Adrenal gland (tissue), 12 donors: ENCODE results near the gene AUNIP. TPM values are rescaled to one million over a fixed set of nuclear protein-coding genes. Genes with fewer than 3 reads are reported as not detected.

Source experiments
- DNase-seq, 7 donors: peaks; one replicate each; pipeline ENCODE4 v3.0.0-alpha.2; 2019 to 2020
- H3K27ac ChIP-seq, 5 donors: fragments of 200-600 bp; sonication (generic) in 4 of 5; 1 replicate in 3 of 5; 2 replicates in 2 of 5; pipeline versions ENCODE4 v1.5.1 to v1.8.0; 2016 to 2020; ENCODE audit warnings: mild to moderate bottlenecking in 1 of 5
- H3K27me3 ChIP-seq: fragments of 200-600 bp; 2 replicates; pipeline ENCODE4 v1.8.0; 2021
- H3K36me3 ChIP-seq, 2 donors: fragments of 200-600 bp; replicated peaks in 1 of 2; 1 replicate in 1 of 2; 2 replicates in 1 of 2; pipeline versions ENCODE4 v1.5.1 to v1.8.0; 2018 to 2022
- H3K4me1 ChIP-seq, 2 donors: fragments of 200-600 bp; replicated peaks in 1 of 2; 1 replicate in 1 of 2; 2 replicates in 1 of 2; pipeline versions ENCODE4 v1.5.1 to v1.8.0; 2018 to 2021
- H3K4me3 ChIP-seq, 4 donors: fragments of 200-600 bp; sonication (generic) in 3 of 4; one replicate each; pipeline ENCODE4 v1.5.1; 2016 to 2018
- H3K9me3 ChIP-seq, 3 donors: fragments of 200-600 bp; sonication (generic) in 1 of 3; replicated peaks in 1 of 3; 1 replicate in 2 of 3; 2 replicates in 1 of 3; pipeline versions ENCODE4 v1.5.1 to v1.8.0; 2016 to 2021
- POLR2A ChIP-seq, 2 donors: fragments of 450-650 bp; IDR thresholded peaks; one replicate each; pipeline ENCODE4 v1.6.1; 2017; ENCODE audit warnings: antibody characterized with exemption in 2 of 2, mild to moderate bottlenecking in 2 of 2, moderate library complexity in 1 of 2
- WGBS, 4 donors: extraction: QIAGEN DNeasy Blood & Tissue Kit in 2 of 4; methylation state at CpG; one replicate each; pipeline versions ENCODE4 v1.1.5 to v1.1.7; 2013 to 2017; 5-methylcytosine and 5-hydroxymethylcytosine counted together
- intact Hi-C, 2 donors: fragments of 100-400 bp; cut with DNase I; formaldehyde crosslinking; loops; one replicate each; pipeline versions ENCODE4 v1.14.1 to v1.15.0; 2022 to 2023
- polyA plus RNA-seq, 3 donors: library from polyadenylated mRNA; stranded (reverse); fragments of 200-250 nt in 2 of 3; fragments of 350-450 nt in 1 of 3; fragmentation: Illumina TruSeq in 1 of 3; extraction: RNeasy Lipid Tissue Mini Kit (QIAGEN cat#74804) in 1 of 3; gene quantifications; one replicate each; pipeline ENCODE4 v1.2.3, GENCODE V29; 2013 to 2014
- total RNA-seq, 9 donors: library from RNA; depleted of rRNA in 4 of 9; stranded (reverse); fragments of >200 nt in 4 of 9; fragments of 120-200 nt in 1 of 9; fragmentation: NEBNext Ultra II Directional in 1 of 9; extraction: Animal tissue kit (Norgen Biotek cat#: 25700) in 1 of 9; gene quantifications; one replicate each; pipeline versions ENCODE4 v1.1.0 to v1.2.4, GENCODE V29; 2013 to 2023
- TF ChIP-seq, protein P1 (sequence below), 6 experiments: fragments of 450-650 bp in 4 of 6; fragments of 200-600 bp in 2 of 6; sonication (generic) in 1 of 6; IDR thresholded peaks; 1 replicate in 5 of 6; 2 replicates in 1 of 6; pipeline versions ENCODE4 v1.5.1 to v1.8.0; 2016 to 2021; ENCODE audit warnings: antibody characterized with exemption in 6 of 6, mild to moderate bottlenecking in 2 of 6, moderate library complexity in 1 of 6
- donor health status: healthy with polysubstance abuse.
- donor health status: Bipolar disorder and iron deficiency.
- donor health status: DM: yes; HTN: yes; CAD: no.
- donor health status: DM: no; HTN: no; CAD: no.
- donor health status: DM: no; HTN: no; CAD: no.
- donor health status: DM: yes; HTN: yes; CAD: no.

Gene AUNIP
- total and polyA plus RNA-seq, 12 donors: 0.24 to 3.4 (median 0.78) TPM

DNA sequence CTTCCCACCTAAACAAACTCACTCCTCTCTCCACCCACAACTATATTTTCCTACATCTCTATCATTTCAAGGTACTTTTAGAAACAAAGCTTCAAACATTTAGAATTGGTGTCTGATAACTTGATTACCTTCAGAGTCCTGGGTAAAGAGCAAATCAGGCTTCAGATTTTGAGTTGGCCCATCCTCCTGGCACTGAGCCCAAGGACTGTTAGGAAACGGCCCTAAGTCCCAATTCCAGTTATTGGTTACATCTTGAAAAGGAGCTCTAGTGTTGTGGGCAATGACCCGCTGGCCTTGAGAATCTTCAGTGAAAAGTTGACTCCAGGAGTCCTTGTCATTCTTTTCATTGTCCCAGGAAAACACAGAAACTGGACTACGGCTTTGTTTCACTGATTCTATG is 24.4 kb downstream of the AUNIP start:
- H3K27ac ChIP-seq: peak overlapping the region; percentile 38 to 85 (median 60)
- TF ChIP-seq, protein P1, sequence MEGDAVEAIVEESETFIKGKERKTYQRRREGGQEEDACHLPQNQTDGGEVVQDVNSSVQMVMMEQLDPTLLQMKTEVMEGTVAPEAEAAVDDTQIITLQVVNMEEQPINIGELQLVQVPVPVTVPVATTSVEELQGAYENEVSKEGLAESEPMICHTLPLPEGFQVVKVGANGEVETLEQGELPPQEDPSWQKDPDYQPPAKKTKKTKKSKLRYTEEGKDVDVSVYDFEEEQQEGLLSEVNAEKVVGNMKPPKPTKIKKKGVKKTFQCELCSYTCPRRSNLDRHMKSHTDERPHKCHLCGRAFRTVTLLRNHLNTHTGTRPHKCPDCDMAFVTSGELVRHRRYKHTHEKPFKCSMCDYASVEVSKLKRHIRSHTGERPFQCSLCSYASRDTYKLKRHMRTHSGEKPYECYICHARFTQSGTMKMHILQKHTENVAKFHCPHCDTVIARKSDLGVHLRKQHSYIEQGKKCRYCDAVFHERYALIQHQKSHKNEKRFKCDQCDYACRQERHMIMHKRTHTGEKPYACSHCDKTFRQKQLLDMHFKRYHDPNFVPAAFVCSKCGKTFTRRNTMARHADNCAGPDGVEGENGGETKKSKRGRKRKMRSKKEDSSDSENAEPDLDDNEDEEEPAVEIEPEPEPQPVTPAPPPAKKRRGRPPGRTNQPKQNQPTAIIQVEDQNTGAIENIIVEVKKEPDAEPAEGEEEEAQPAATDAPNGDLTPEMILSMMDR (IDR thresholded peaks at IDR 0.05): no peak
- no peak for TF ChIP-seq POLR2A (IDR thresholded peaks at IDR 0.05)
- 26 to 42% (median 38%) methylated on average over 3 of the region's 3 CpGs for WGBS, 4 donors
- no peak overlapping the region for H3K4me3 ChIP-seq
- no peaks in the 10 kb centered on the region for H3K9me3 ChIP-seq
- H3K27me3 ChIP-seq: no peaks in the 10 kb centered on the region
- H3K36me3 ChIP-seq: peaks cover 0 to 43% of the 10 kb centered on the region in 2 donors
- intact Hi-C loops: no loop called here
- H3K4me1 ChIP-seq: peaks cover 42 to 64% of the 10 kb centered on the region in 2 donors
- peak; percentile 49 to 92 (median 83) for DNase-seq

DNA sequence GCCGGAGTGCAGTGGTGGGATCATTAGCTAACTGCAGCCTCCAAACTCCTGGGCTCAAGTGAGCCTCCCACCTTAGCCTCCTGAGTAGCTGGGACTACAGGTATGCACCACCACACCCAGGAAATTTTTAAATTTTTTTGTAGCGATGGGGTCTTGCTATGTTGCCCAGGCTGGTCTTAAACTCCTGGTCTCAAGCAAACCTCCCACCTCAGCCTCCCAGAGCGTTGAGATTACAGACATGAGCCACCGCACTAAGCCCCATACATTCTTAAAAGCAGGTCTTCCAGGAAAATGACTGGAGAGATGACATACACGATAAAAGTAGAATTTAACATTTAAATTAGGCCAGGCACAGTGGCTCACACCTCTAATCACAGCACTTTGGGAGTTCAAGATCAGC is 26.1 kb downstream of the AUNIP start:
- intact Hi-C loops: no loop called here
- no peak for DNase-seq
- TF ChIP-seq, protein P1 (IDR thresholded peaks at IDR 0.05): no peak
- no peak for TF ChIP-seq POLR2A (IDR thresholded peaks at IDR 0.05)
- H3K4me1 ChIP-seq: peaks cover 58 to 82% of the 10 kb centered on the region in 2 donors
- WGBS, 4 donors: 92 to 99% (median 95%) methylated on average over 5 of the region's 5 CpGs
- peaks cover 0 to 56% of the 10 kb centered on the region in 2 donors for H3K36me3 ChIP-seq
- H3K27me3 ChIP-seq: no peaks in the 10 kb centered on the region
- peak overlapping the region in 2 of 5 donors; percentile 1 to 85 for H3K27ac ChIP-seq
- H3K4me3 ChIP-seq: no peak overlapping the region
- no peaks in the 10 kb centered on the region for H3K9me3 ChIP-seq

DNA sequence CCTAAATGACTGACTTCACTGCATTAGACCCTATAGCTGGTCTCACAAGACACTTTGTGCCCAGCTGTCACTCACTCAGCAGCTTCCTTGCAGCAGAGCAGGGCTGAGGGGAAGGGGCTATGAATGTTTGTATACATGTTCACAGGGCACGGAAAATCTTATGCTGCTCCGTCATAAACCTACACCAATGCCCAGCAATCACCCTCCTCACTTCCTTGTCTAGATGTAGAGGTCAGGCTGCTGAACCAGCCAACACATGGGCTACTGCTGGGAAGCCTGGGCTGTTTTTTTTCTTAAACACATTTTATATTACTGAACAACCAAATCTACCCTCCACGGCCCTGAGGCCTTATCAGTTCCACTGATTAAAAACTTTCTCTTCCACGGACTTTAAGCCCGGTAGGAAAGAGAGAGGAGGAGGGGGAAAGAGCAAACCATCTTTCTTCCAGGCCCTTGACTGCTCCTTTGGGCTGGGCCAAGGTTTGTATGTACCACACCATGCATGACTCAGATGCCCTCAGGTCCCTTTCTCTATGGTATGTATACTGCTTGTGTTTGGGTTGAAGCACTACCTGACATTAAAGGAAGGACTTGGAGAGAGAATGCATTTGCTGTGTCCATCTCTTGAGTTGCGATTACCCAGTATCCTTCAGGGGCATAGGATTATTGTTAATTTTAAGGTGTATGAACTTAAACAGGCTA is 26.8 kb downstream of the AUNIP start:
- H3K27ac ChIP-seq: peak overlapping the region in 3 of 5 donors; percentile 47 to 85 (median 85)
- peak in 3 of 7 donors; percentile 21 to 61 (median 60) for DNase-seq
- peaks cover 0 to 63% of the 10 kb centered on the region in 2 donors for H3K36me3 ChIP-seq
- no peak for TF ChIP-seq POLR2A (IDR thresholded peaks at IDR 0.05)
- TF ChIP-seq, protein P1 (IDR thresholded peaks at IDR 0.05): no peak
- peaks cover 62 to 87% of the 10 kb centered on the region in 2 donors for H3K4me1 ChIP-seq
- intact Hi-C loops: no loop called here
- H3K27me3 ChIP-seq: no peaks in the 10 kb centered on the region
- no peaks in the 10 kb centered on the region for H3K9me3 ChIP-seq
- H3K4me3 ChIP-seq: no peak overlapping the region
- WGBS, 4 donors: 47 to 66% (median 57%) methylated on average over 6 of the region's 6 CpGs

DNA sequence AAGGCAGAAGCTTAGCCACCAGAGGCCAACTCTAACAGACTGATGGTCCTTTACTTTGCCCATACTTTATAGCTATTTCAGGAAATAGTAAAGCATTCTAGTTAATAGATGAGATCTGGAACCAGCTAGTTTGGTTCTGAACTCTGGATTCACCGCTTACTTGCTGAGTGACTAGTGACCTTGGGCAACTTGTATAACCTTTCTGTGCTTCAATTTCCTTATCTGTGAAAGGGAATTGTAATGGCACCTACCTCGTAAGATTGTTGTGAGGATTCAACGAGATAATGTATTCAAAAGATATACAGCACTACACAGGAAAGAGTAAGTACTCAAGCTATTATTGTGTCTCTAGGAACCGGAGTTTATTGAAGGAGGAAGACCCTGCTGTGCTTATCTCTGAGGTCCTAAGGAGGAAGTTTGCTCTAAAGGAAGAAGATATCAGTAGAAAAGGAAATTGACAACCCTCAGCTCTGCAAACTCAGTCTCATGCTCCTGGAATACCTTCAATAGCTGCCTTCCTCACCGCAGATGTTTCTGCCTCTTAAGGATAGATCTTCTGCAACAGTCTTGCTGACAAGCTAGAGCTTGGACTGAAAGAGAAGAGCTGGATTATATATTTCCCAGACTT is 27.6 kb downstream of the AUNIP start:
- intact Hi-C loops: no loop called here
- DNase-seq: no peak

More for the DNA sequence above, 27.6 kb downstream of the AUNIP start:
- TF ChIP-seq POLR2A (IDR thresholded peaks at IDR 0.05): no peak
- TF ChIP-seq, protein P1 (IDR thresholded peaks at IDR 0.05): no peak
- Histone ChIP-seq H3K27ac (peak overlapping the region in 3 of 5 donors; percentile 47 to 85 (median 85)), H3K27me3 (no peaks in the 10 kb centered on the region), H3K36me3 (peaks cover 0 to 71% of the 10 kb centered on the region in 2 donors), H3K4me1 (peaks cover 62 to 87% of the 10 kb centered on the region in 2 donors), H3K9me3 (no peaks in the 10 kb centered on the region), H3K4me3 (no peak overlapping the region)
- 34 to 39% (median 36%) methylated on average over 5 of the region's 5 CpGs for WGBS, 4 donors
